Measurements from ENCODE around the gene ZNF888. TPM values are rescaled to one million over a fixed set of nuclear protein-coding genes. Genes with fewer than 3 reads are reported as not detected.
A peak's percentile ranks its signal among the peaks of the same experiment; 100 is the strongest.

The ZNF888 gene
- total and polyA plus RNA-seq, 9 of the 15 experiments (the other 6 are each of a cell fraction or from before 2014, with no cell fraction given), result 1.6 to 13.3 (median 9.9) TPM

GRCh38 chr19:52936151-52936953, 13.1 kb upstream of the ZNF888 start (continued):
- no peak for TF ChIP-seq ZHX1 (conservative IDR thresholded peaks at IDR 0.05; ENCODE audit: low read length)
- 0 out of 2 replicates have a peak, but pooled peaks have one; percentile 20 for TF ChIP-seq RAD51 (IDR thresholded peaks at IDR 0.05; ENCODE audit: borderline replicate concordance, low read depth)
- peak in 1 of 2 experiments; percentile 8; a peak in 1 of 4 replicates for TF ChIP-seq MLLT1 (IDR thresholded peaks at IDR 0.05)
- TF ChIP-seq CSDE1 (IDR thresholded peaks at IDR 0.05), result 0 out of 4 replicates have a peak, but pooled peaks of 1 of the 2 experiments have one; percentile 16
- no peak for TF ChIP-seq CBX2 (IDR thresholded peaks at IDR 0.05; ENCODE audit: insufficient read depth, low read length, poor library complexity, severe bottlenecking)
- no peak for TF ChIP-seq RBFOX2 (IDR thresholded peaks at IDR 0.05; ENCODE audit: low read depth, low read length)
- no peak for TF ChIP-seq HNRNPUL1 (IDR thresholded peaks at IDR 0.05; ENCODE audit: low read length)
- no peak for TF ChIP-seq BRCA1 (IDR thresholded peaks at IDR 0.05)
- TF ChIP-seq BRCA1 (CRISPR knock-in tag; IDR thresholded peaks at IDR 0.05), result no peak
- no peak for TF ChIP-seq ZNF707 (CRISPR knock-in tag; conservative IDR thresholded peaks at IDR 0.05)
- no peak for TF ChIP-seq ZNF655 (CRISPR knock-in tag; IDR thresholded peaks at IDR 0.05)
- peak; percentile 78; the same call in 1 of the 2 replicates for TF ChIP-seq IRF9 (tag; IDR thresholded peaks at IDR 0.05)
- no peak for TF ChIP-seq BRF1 (IDR thresholded peaks at IDR 0.05; ENCODE audit: borderline replicate concordance, extremely low read depth, insufficient read length)
- TF ChIP-seq PHTF2 (CRISPR knock-in tag; IDR thresholded peaks at IDR 0.05), result no peak
- TF ChIP-seq BMI1 (IDR thresholded peaks at IDR 0.05; ENCODE audit: low read length), result no peak
- no peak for TF ChIP-seq RBM39 (optimal IDR thresholded peaks at IDR 0.05; ENCODE audit: low read depth, low read length)
- TF ChIP-seq SRSF9 (IDR thresholded peaks at IDR 0.05; ENCODE audit: borderline replicate concordance, low read depth, low read length), result no peak
- TF ChIP-seq SMARCA4 (IDR thresholded peaks at IDR 0.05), result peak; percentile 98
- TF ChIP-seq PHB (CRISPR knock-in tag; IDR thresholded peaks at IDR 0.05), result no peak
- no peak; the same call in 1 of the 2 replicates for TF ChIP-seq SMARCA5 (IDR thresholded peaks at IDR 0.05)
- no peak for TF ChIP-seq GTF2F1 (IDR thresholded peaks at IDR 0.05; ENCODE audit: low read depth, low read length)
- no peak for TF ChIP-seq HMG20A (CRISPR knock-in tag; conservative IDR thresholded peaks at IDR 0.05)
- peak; percentile 88 for TF ChIP-seq KLF6 (CRISPR knock-in tag; IDR thresholded peaks at IDR 0.05; ENCODE audit: borderline replicate concordance)
